Measurements from ENCODE around the gene AKAP6. TPM values are rescaled to one million over a fixed set of nuclear protein-coding genes. Genes with fewer than 3 reads are reported as not detected.

Gene AKAP6
- total RNA-seq, 1 experiment from 2014 or later = 1.1 TPM

DNA sequence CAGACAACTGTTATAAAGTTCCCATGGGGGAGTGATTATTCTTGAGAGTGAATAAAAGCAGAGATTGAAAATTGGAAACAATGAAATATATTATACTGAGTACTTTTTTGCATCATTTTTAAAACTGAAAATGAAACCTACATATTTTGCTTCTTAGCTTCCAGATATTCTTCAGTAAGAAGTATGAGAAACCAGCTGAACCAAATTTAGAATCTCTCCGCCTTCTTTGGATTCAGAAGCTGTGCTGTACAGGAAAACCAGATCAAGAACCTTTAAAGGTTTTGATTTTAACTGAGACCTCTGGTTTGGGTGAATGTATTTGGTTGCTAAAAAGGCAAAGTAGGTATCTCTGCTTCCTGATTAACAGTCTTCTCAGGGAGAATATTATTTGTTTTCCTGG is 109.4 kb downstream of the AKAP6 start:
- TF ChIP-seq, protein P1, sequence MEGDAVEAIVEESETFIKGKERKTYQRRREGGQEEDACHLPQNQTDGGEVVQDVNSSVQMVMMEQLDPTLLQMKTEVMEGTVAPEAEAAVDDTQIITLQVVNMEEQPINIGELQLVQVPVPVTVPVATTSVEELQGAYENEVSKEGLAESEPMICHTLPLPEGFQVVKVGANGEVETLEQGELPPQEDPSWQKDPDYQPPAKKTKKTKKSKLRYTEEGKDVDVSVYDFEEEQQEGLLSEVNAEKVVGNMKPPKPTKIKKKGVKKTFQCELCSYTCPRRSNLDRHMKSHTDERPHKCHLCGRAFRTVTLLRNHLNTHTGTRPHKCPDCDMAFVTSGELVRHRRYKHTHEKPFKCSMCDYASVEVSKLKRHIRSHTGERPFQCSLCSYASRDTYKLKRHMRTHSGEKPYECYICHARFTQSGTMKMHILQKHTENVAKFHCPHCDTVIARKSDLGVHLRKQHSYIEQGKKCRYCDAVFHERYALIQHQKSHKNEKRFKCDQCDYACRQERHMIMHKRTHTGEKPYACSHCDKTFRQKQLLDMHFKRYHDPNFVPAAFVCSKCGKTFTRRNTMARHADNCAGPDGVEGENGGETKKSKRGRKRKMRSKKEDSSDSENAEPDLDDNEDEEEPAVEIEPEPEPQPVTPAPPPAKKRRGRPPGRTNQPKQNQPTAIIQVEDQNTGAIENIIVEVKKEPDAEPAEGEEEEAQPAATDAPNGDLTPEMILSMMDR (conservative IDR thresholded peaks at IDR 0.05) = no peak
- no peak overlapping the region for H2AFZ ChIP-seq (ENCODE audit: low read length)

More for the DNA sequence above, 109.4 kb downstream of the AKAP6 start:
- Histone ChIP-seq H4K20me1 (ENCODE audit: control insufficient read depth, insufficient read depth, insufficient read length) (no peaks in the 10 kb centered on the region), H3K79me1 (ENCODE audit: insufficient read depth, low read depth, low read length, poor library complexity, severe bottlenecking) (no peaks in the 10 kb centered on the region), H3K4me2 (ENCODE audit: insufficient read depth, insufficient read length, low read length) (no peak overlapping the region), H3K18ac (ENCODE audit: insufficient read length, low read depth, low read length) (no peak overlapping the region), H3K4me1 (ENCODE audit: insufficient read depth, low read length) (no peaks in the 10 kb centered on the region), H3K23ac (ENCODE audit: insufficient read length, low read depth, low read length) (no peak overlapping the region), H3K14ac (ENCODE audit: insufficient read depth, low read length) (no peak overlapping the region), H3K56ac (ENCODE audit: insufficient read length, low read depth, low read length) (no peak overlapping the region), H3K9ac (ENCODE audit: extremely low read depth, insufficient read length, low read length) (no peak overlapping the region), H2BK20ac (ENCODE audit: low read depth, low read length, poor library complexity, severe bottlenecking) (no peak overlapping the region), H2BK120ac (ENCODE audit: low read depth, low read length, poor library complexity, severe bottlenecking) (no peak overlapping the region), H3K27ac (ENCODE audit: insufficient read length, low read depth, low read length) (no peak overlapping the region), H3K4ac (ENCODE audit: low read depth, low read length) (no peak overlapping the region), H3K23me2 (ENCODE audit: insufficient read length, low read depth, low read length, poor library complexity, severe bottlenecking) (no peaks in the 10 kb centered on the region), H2BK12ac (ENCODE audit: insufficient read length, low read depth, low read length) (no peak overlapping the region), H3T11ph (ENCODE audit: low read length) (no peak overlapping the region), H4K91ac (ENCODE audit: insufficient read length, low read depth, low read length) (no peak overlapping the region), H4K8ac (replicated peaks; ENCODE audit: insufficient read length, low read depth, low read length) (no peak overlapping the region), H4K5ac (ENCODE audit: insufficient read length, low read depth, low read length) (no peak overlapping the region), H2AK5ac (ENCODE audit: insufficient read length, low read length) (no peak overlapping the region), H3K79me2 (ENCODE audit: insufficient read depth, low read length) (no peaks in the 10 kb centered on the region), H3K27me3 (ENCODE audit: insufficient read depth, low read length) (no peaks in the 10 kb centered on the region), H2BK5ac (ENCODE audit: insufficient read length, low read length) (no peak overlapping the region), H2BK15ac (ENCODE audit: low read depth, low read length) (no peak overlapping the region), H3K9me3 (ENCODE audit: control insufficient read depth, low read depth, low read length) (no peaks in the 10 kb centered on the region)
- DNase-seq = no peak
- H3K4me3 Mint-ChIP-seq = no peak overlapping the region
- H3K27ac Mint-ChIP-seq = no peak overlapping the region
- no peaks in the 10 kb centered on the region; a peak in 1 of 7 replicates for H3K36me3 Mint-ChIP-seq (ENCODE audit: insufficient read depth in 1 of 3, low read depth in 3 of 3)
- H3K27me3 Mint-ChIP-seq (ENCODE audit: low read depth) = no peaks in the 10 kb centered on the region
- no CpG with 5 or more reads among the region's 1 CpG for WGBS (ENCODE audit: extremely low coverage, insufficient read length, low lambda C conversion rate)
- no peaks in the 10 kb centered on the region for H3K4me1 Mint-ChIP-seq
- no peaks in the 10 kb centered on the region for H3K9me3 Mint-ChIP-seq

All from H9 (cell line).